PC-9 (cell line): ENCODE results near the gene ACKR2.

ENCODE experiments used
- CTCF ChIP-seq: fragments of 200-600 bp; sonication (generic); conservative IDR thresholded peaks from 2 replicates; pipeline ENCODE4 v1.6.1; 2017; ENCODE audit warnings: mixed run types, antibody characterized with exemption, mild to moderate bottlenecking, moderate library complexity
- EZH2 ChIP-seq: fragments of 200-600 bp; sonication (generic); IDR thresholded peaks from 2 replicates; pipeline ENCODE4 v1.8.0; 2017; ENCODE audit warnings: antibody characterized with exemption, low read depth

- TF ChIP-seq CTCF: no peak
- TF ChIP-seq EZH2: no peak
Observed at GRCh38 chr3:42769477-42770131, 39.6 kb upstream of the ACKR2 start.
